ENCODE measurements around the gene LIMD2. TPM values are rescaled to one million over a fixed set of nuclear protein-coding genes. Genes with fewer than 3 reads are reported as not detected.
A peak's percentile ranks its signal among the peaks of the same experiment; 100 is the strongest.

Gene LIMD2
- total and polyA plus RNA-seq, 8 donors, result 19.1 to 44.9 (median 32.8) TPM

- H3K36me3 ChIP-seq, result peaks cover 0 to 97% of the 10 kb centered on the region in 2 donors
- no peaks in the 10 kb centered on the region for H3K9me3 ChIP-seq
- no peak overlapping the region for H3K4me3 ChIP-seq
- H3K27me3 ChIP-seq, result no peaks in the 10 kb centered on the region
- ATAC-seq (no peak), DNase-seq (no peak)
- no peak for TF ChIP-seq CTCF (IDR thresholded peaks at IDR 0.05)
- H3K4me1 ChIP-seq, result peaks cover 0 to 7% of the 10 kb centered on the region in 2 donors
- intact Hi-C loops (cut with DNase I), result no loop called here
- no peak overlapping the region for H3K27ac ChIP-seq
These were observed 10.4 kb downstream of the LIMD2 start for GRCh38 chr17:63689479-63689878.

GRCh38 chr17:63688396-63689020 is 11.4 kb downstream of the LIMD2 start:
- intact Hi-C loops (cut with DNase I), result no loop called here
- no peak for ATAC-seq

GRCh38 chr17:63686138-63686685 is 13.7 kb downstream of the LIMD2 start:
- H3K36me3 ChIP-seq, result peaks cover 0 to 97% of the 10 kb centered on the region in 2 donors
- H3K9me3 ChIP-seq, result no peaks in the 10 kb centered on the region
- no peak for TF ChIP-seq CTCF (IDR thresholded peaks at IDR 0.05)
- peaks cover 5 to 22% of the 10 kb centered on the region in 2 donors for H3K4me1 ChIP-seq
- ATAC-seq (no peak), DNase-seq (no peak)
- H3K4me3 ChIP-seq, result no peak overlapping the region
- intact Hi-C loops (cut with DNase I), result no loop called here
- H3K27me3 ChIP-seq, result no peaks in the 10 kb centered on the region
- no peak overlapping the region for H3K27ac ChIP-seq

More at GRCh38 chr17:63688396-63689020, 11.4 kb downstream of the LIMD2 start:
- Histone ChIP-seq H3K36me3 (peaks cover 0 to 97% of the 10 kb centered on the region in 2 donors), H3K4me3 (no peak overlapping the region), H3K4me1 (peaks cover 0 to 7% of the 10 kb centered on the region in 2 donors), H3K9me3 (no peaks in the 10 kb centered on the region), H3K27ac (no peak overlapping the region), H3K27me3 (no peaks in the 10 kb centered on the region)
- no peak for TF ChIP-seq CTCF (IDR thresholded peaks at IDR 0.05)
- no peak for DNase-seq

- no peaks in the 10 kb centered on the region for H3K27me3 ChIP-seq
- intact Hi-C loops (cut with DNase I), result no loop called here
- peaks cover 0 to 93% of the 10 kb centered on the region in 2 donors for H3K36me3 ChIP-seq
- ATAC-seq (no peak), DNase-seq (no peak)
- H3K9me3 ChIP-seq, result no peaks in the 10 kb centered on the region
- H3K27ac ChIP-seq, result no peak overlapping the region
- H3K4me1 ChIP-seq, result peaks cover 6 to 26% of the 10 kb centered on the region in 2 donors
- TF ChIP-seq CTCF (IDR thresholded peaks at IDR 0.05), result no peak
- no peak overlapping the region for H3K4me3 ChIP-seq
These were observed 14.3 kb downstream of the LIMD2 start for GRCh38 chr17:63685578-63685977.

GRCh38 chr17:63685041-63685440 is 14.9 kb downstream of the LIMD2 start:
- H3K9me3 ChIP-seq, result no peaks in the 10 kb centered on the region
- peaks cover 8 to 32% of the 10 kb centered on the region in 2 donors for H3K4me1 ChIP-seq
- H3K36me3 ChIP-seq, result peaks cover 0 to 88% of the 10 kb centered on the region in 2 donors
- H3K27ac ChIP-seq, result no peak overlapping the region
- DNase-seq (no peak), ATAC-seq (peak; percentile 17)
- H3K27me3 ChIP-seq, result no peaks in the 10 kb centered on the region
- no peak overlapping the region for H3K4me3 ChIP-seq
- no peak for TF ChIP-seq CTCF (IDR thresholded peaks at IDR 0.05)
- intact Hi-C loops (cut with DNase I), result no loop called here

All from left lung (tissue), 10 donors.